Right atrium auricular region (tissue), 2 donors: ENCODE measurements around the gene ARHGEF33. TPM values are rescaled to one million over a fixed set of nuclear protein-coding genes. Genes with fewer than 3 reads are reported as not detected.

Experiments
- DNase-seq: peaks from one replicate; pipeline ENCODE4 v3.0.0-alpha.2; 2019; ENCODE audit warnings: low spot score
- H3K27ac ChIP-seq, 2 donors: fragments of 200-600 bp; sonication (generic); 1 replicate in 1 of 2; 2 replicates in 1 of 2; pipeline ENCODE4 v1.5.1; 2016 to 2019
- H3K27me3 ChIP-seq, 2 donors: fragments of 200-600 bp; sonication (generic); one replicate each; pipeline versions ENCODE4 v1.5.1 to v1.6.0; 2017 to 2019
- H3K36me3 ChIP-seq: fragments of 200-600 bp; sonication (generic); one replicate; pipeline ENCODE4 v1.5.1; 2016
- H3K4me1 ChIP-seq, 2 donors: fragments of 200-600 bp; sonication (generic); one replicate each; pipeline versions ENCODE4 v1.5.1 to v1.6.0; 2017 to 2019
- H3K4me3 ChIP-seq, 2 donors: fragments of 200-600 bp; sonication (generic); 1 replicate in 1 of 2; 2 replicates in 1 of 2; pipeline ENCODE4 v1.5.1; 2017 to 2019; ENCODE audit warnings: mild to moderate bottlenecking in 1 of 2, moderate library complexity in 1 of 2
- H3K9me3 ChIP-seq, 2 donors: fragments of 200-600 bp; sonication (generic); one replicate each; pipeline ENCODE4 v1.5.1; 2019
- CTCF ChIP-seq, 2 donors: fragments of 200-600 bp; sonication (generic); IDR thresholded peaks; one replicate each; pipeline ENCODE4 v1.5.1; 2019; ENCODE audit warnings: antibody characterized with exemption in 2 of 2
- total RNA-seq, 2 donors: library from RNA; depleted of rRNA; stranded (reverse); fragments of >200 nt; gene quantifications; one replicate each; pipeline ENCODE4 v1.1.0, GENCODE V29; 2016

The ARHGEF33 gene
- total RNA-seq, 2 donors from 2014 or later, result 0.24 to 1.0 TPM

- DNase-seq, result no peak
- Histone ChIP-seq H3K9me3 (no peaks in the 10 kb centered on the region), H3K27ac (no peak overlapping the region), H3K27me3 (peaks cover 0 to 2% of the 10 kb centered on the region in 2 donors), H3K4me1 (no peaks in the 10 kb centered on the region), H3K4me3 (no peak overlapping the region), H3K36me3 (no peaks in the 10 kb centered on the region)
- TF ChIP-seq CTCF (IDR thresholded peaks at IDR 0.05), result no peak
Observed at GRCh38 chr2:38911191-38911590, 21.5 kb downstream of the ARHGEF33 start.

GRCh38 chr2:38912619-38913018 is 22.9 kb downstream of the ARHGEF33 start:
- H3K27ac ChIP-seq, result no peak overlapping the region

GRCh38 chr2:38922389-38922788 is 32.7 kb downstream of the ARHGEF33 start:
- no peaks in the 10 kb centered on the region for H3K9me3 ChIP-seq
- H3K36me3 ChIP-seq, result no peaks in the 10 kb centered on the region
- no peak overlapping the region for H3K4me3 ChIP-seq
- no peak for DNase-seq
- no peak for TF ChIP-seq CTCF (IDR thresholded peaks at IDR 0.05)
- H3K27ac ChIP-seq, result no peak overlapping the region
- H3K4me1 ChIP-seq, result no peaks in the 10 kb centered on the region
- H3K27me3 ChIP-seq, result no peaks in the 10 kb centered on the region

More at GRCh38 chr2:38912619-38913018, 22.9 kb downstream of the ARHGEF33 start:
- Histone ChIP-seq H3K36me3 (no peaks in the 10 kb centered on the region), H3K4me3 (no peak overlapping the region), H3K27me3 (peaks cover 0 to 2% of the 10 kb centered on the region in 2 donors), H3K4me1 (no peaks in the 10 kb centered on the region), H3K9me3 (no peaks in the 10 kb centered on the region)
- DNase-seq, result no peak
- no peak for TF ChIP-seq CTCF (IDR thresholded peaks at IDR 0.05)

- H3K4me3 ChIP-seq, result no peak overlapping the region
- H3K27me3 ChIP-seq, result no peaks in the 10 kb centered on the region
- H3K27ac ChIP-seq, result no peak overlapping the region
- no peak for TF ChIP-seq CTCF (IDR thresholded peaks at IDR 0.05)
- no peak for DNase-seq
- H3K4me1 ChIP-seq, result no peaks in the 10 kb centered on the region
- no peaks in the 10 kb centered on the region for H3K36me3 ChIP-seq
- H3K9me3 ChIP-seq, result no peaks in the 10 kb centered on the region
Observed at GRCh38 chr2:38922902-38923301, 33.2 kb downstream of the ARHGEF33 start.

GRCh38 chr2:38925982-38926381 is 36.3 kb downstream of the ARHGEF33 start:
- Histone ChIP-seq H3K4me1 (no peaks in the 10 kb centered on the region), H3K4me3 (no peak overlapping the region), H3K36me3 (no peaks in the 10 kb centered on the region), H3K9me3 (no peaks in the 10 kb centered on the region), H3K27ac (no peak overlapping the region), H3K27me3 (no peaks in the 10 kb centered on the region)
- no peak for TF ChIP-seq CTCF (IDR thresholded peaks at IDR 0.05)
- no peak for DNase-seq

GRCh38 chr2:38930600-38930999 is 40.9 kb downstream of the ARHGEF33 start:
- no peak for TF ChIP-seq CTCF (IDR thresholded peaks at IDR 0.05)
- no peak overlapping the region for H3K27ac ChIP-seq
- no peaks in the 10 kb centered on the region for H3K4me1 ChIP-seq
- H3K36me3 ChIP-seq, result no peaks in the 10 kb centered on the region
- H3K27me3 ChIP-seq, result no peaks in the 10 kb centered on the region
- no peaks in the 10 kb centered on the region for H3K9me3 ChIP-seq
- H3K4me3 ChIP-seq, result no peak overlapping the region
- DNase-seq, result no peak
